ENCODE data around the gene FSTL1.

DNA sequence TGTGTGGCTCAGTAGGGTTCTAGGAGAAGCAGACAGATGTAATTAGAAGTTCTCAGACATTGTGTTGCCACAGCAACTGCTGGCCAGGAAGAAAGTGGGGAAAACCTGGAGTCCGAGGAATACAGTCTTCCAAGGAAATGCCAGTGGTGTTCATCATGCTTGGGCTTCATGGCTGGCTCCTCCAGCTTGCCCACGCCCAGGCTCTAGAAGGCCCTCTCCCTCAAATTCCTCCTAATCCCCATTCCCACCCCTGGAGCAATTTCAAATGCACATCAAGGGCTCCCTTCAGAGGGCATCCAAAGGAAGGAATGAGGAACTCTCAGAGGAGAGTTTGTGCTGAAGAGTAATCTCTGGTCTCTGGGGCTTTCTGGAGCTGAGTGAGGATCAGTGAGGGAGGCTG lies 21.9 kb downstream of the FSTL1 start:
- TF ChIP-seq, protein P1, sequence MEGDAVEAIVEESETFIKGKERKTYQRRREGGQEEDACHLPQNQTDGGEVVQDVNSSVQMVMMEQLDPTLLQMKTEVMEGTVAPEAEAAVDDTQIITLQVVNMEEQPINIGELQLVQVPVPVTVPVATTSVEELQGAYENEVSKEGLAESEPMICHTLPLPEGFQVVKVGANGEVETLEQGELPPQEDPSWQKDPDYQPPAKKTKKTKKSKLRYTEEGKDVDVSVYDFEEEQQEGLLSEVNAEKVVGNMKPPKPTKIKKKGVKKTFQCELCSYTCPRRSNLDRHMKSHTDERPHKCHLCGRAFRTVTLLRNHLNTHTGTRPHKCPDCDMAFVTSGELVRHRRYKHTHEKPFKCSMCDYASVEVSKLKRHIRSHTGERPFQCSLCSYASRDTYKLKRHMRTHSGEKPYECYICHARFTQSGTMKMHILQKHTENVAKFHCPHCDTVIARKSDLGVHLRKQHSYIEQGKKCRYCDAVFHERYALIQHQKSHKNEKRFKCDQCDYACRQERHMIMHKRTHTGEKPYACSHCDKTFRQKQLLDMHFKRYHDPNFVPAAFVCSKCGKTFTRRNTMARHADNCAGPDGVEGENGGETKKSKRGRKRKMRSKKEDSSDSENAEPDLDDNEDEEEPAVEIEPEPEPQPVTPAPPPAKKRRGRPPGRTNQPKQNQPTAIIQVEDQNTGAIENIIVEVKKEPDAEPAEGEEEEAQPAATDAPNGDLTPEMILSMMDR (IDR thresholded peaks at IDR 0.05): no peak
- TF ChIP-seq EP300 (IDR thresholded peaks at IDR 0.05): no peak
